ENCODE data around the gene TGIF2. TPM values are rescaled to one million over a fixed set of nuclear protein-coding genes. Genes with fewer than 3 reads are reported as not detected.

The TGIF2 gene
- total and polyA plus RNA-seq, 9 of the 15 experiments (the other 6 are each of a cell fraction or from before 2014, with no cell fraction given) = 6.8 to 27.8 (median 15.7) TPM

GRCh38 chr20:36604952-36605398 is 31.6 kb downstream of the TGIF2 start:
- Histone ChIP-seq H3K4me1 (replicated peaks in 1 of 2; ENCODE audit: control insufficient read depth in 2 of 2, insufficient read depth in 2 of 2, low read length in 2 of 2) (peaks cover 8 to 14% of the 10 kb centered on the region in 2 experiments), H3K9me1 (ENCODE audit: control insufficient read depth, insufficient read depth, low read length) (no peaks in the 10 kb centered on the region), H3K27ac (ENCODE audit: extremely low read depth, low read depth, low read length) (peak overlapping the region; percentile 89), H3K4me2 (ENCODE audit: insufficient read depth, low read length) (peak overlapping the region; percentile 94), H3K4me3 (peak overlapping the region; percentile 98; the same call in 1 of the 2 replicates), H3K79me2 (ENCODE audit: control insufficient read depth, insufficient read depth, low read length) (peaks cover 31% of the 10 kb centered on the region), H4K20me1 (replicated peaks; ENCODE audit: control insufficient read depth, insufficient read depth, low read length) (peaks cover 7% of the 10 kb centered on the region; the same call in 1 of the 2 replicates), H2AFZ (ENCODE audit: low read depth, low read length) (peak overlapping the region; percentile 100), H3K9me3 (replicated peaks; ENCODE audit: control insufficient read depth, insufficient read depth, low read depth, low read length) (no peaks in the 10 kb centered on the region), H3K27me3 (ENCODE audit: control insufficient read depth in 2 of 2, insufficient read depth in 2 of 2, low read length in 2 of 2) (no peaks in the 10 kb centered on the region), H3K36me3 (ENCODE audit: control insufficient read depth, insufficient read depth, low read length) (peaks cover 27% of the 10 kb centered on the region), H3K9ac (ENCODE audit: insufficient read depth in 1 of 2, low read depth in 2 of 2, low read length in 2 of 2) (peak overlapping the region; percentile 87)
- DNase-seq (ENCODE audit: extremely low read depth in 1 of 4, low spot score in 3 of 4) (peak in 3 of 4 experiments; percentile 24 to 59 (median 28)), ATAC-seq (peak; percentile 11; the same call in 2 of the 3 replicates), FAIRE-seq (no peak)
- ChIA-PET POLR2A (interaction anchor here (0.7 to 3.2 kb wide), 13 partner anchors 9 to 281 kb away, joined by 3 to 18 read pairs (median 4); partner anchors contain the start of genes DSN1 and TGIF2), CTCF (ENCODE audit: low intra/inter-chr PET ratio) (interaction anchor here (0.5 to 0.6 kb wide), 2 partner anchors 29 to 116 kb away, joined by 3 to 4 read pairs; no protein-coding TSS in a partner anchor)
- WGBS (ENCODE audit: insufficient coverage, low coverage, missing lambda C conversion rate) = 43% methylated on average over 15 of the region's 15 CpGs
- in situ Hi-C loops (cut with MboI) (loop anchor here (5.0 kb wide), 1 partner anchor 48 kb away; no protein-coding TSS in a partner anchor), intact Hi-C loops (cut with micrococcal nuclease) (no loop called here)
- BruUV-seq (replicated peaks) = TSS peak; percentile 96
- TF ChIP-seq NCOA1 (IDR thresholded peaks at IDR 0.05; ENCODE audit: low read depth) = no peak
- no peak for TF ChIP-seq PTRF (tag; IDR thresholded peaks at IDR 0.05)
- no peak for TF ChIP-seq HLTF (IDR thresholded peaks at IDR 0.05)
- TF ChIP-seq ZNF511 (CRISPR knock-in tag; IDR thresholded peaks at IDR 0.05) = peak; percentile 72; the same call in 1 of the 2 replicates
- no peak for TF ChIP-seq CHAMP1 (IDR thresholded peaks at IDR 0.05)
- no peak for TF ChIP-seq ZNF224 (CRISPR knock-in tag; IDR thresholded peaks at IDR 0.05)
- no peak for TF ChIP-seq ZNF431 (CRISPR knock-in tag; IDR thresholded peaks at IDR 0.05)
- no peak for TF ChIP-seq DLX4 (CRISPR knock-in tag; IDR thresholded peaks at IDR 0.05)
- TF ChIP-seq FOXP1 (CRISPR knock-in tag; IDR thresholded peaks at IDR 0.05) = no peak
- no peak for TF ChIP-seq ZBTB7A (IDR thresholded peaks at IDR 0.05; ENCODE audit: borderline replicate concordance, control insufficient read depth, low read depth, low read length)
- TF ChIP-seq HMBOX1 (IDR thresholded peaks at IDR 0.05) = no peak
- TF ChIP-seq SPI1 (IDR thresholded peaks at IDR 0.05; ENCODE audit: borderline replicate concordance, low read depth, low read length) = 0 out of 2 replicates have a peak, but pooled peaks have one; percentile 10
- 0 out of 2 replicates have a peak, but pooled peaks have one; percentile 31 for TF ChIP-seq ZNF12 (CRISPR knock-in tag; IDR thresholded peaks at IDR 0.05)
- no peak; the same call in 1 of the 2 replicates for TF ChIP-seq ZNF766 (CRISPR knock-in tag; conservative IDR thresholded peaks at IDR 0.05)
- TF ChIP-seq KAT7 (CRISPR knock-in tag; IDR thresholded peaks at IDR 0.05; ENCODE audit: borderline replicate concordance) = 0 out of 2 replicates have a peak, but pooled peaks have one; percentile 20
- TF ChIP-seq MTA1 (IDR thresholded peaks at IDR 0.05; ENCODE audit: borderline replicate concordance) = no peak
- TF ChIP-seq PCBP1 (IDR thresholded peaks at IDR 0.05; ENCODE audit: low read depth, low read length, poor library complexity, severe bottlenecking) = no peak

All from K562 (cell line).